WERI-Rb-1 (cell line): ENCODE data around the gene ATP5F1A.
"Not testable (repeated sequence)": the region's sequence is repeated elsewhere in the genome, so short reads cannot be mapped to it uniquely, and the experiment has no call there.

Experiments used
- DNase-seq: peaks from one replicate; pipeline ENCODE4 v3.0.0-alpha.2; 2020
- H3K27ac ChIP-seq: fragments of 250-450 bp; sonication (Bioruptor Pico); 2 replicates; pipeline ENCODE4 v1.5.1; 2020; ENCODE audit warnings: mild to moderate bottlenecking, moderate library complexity
- H3K27me3 ChIP-seq: fragments of 250-450 bp; sonication (Bioruptor Pico); 2 replicates; pipeline ENCODE4 v1.5.1; 2021; ENCODE audit warnings: mild to moderate bottlenecking, low read depth, moderate library complexity; ENCODE audit not compliant: insufficient read depth, severe bottlenecking
- H3K36me3 ChIP-seq: fragments of 250-450 bp; sonication (Bioruptor Pico); 2 replicates; pipeline ENCODE4 v1.5.1; 2020; ENCODE audit warnings: mild to moderate bottlenecking, moderate library complexity
- H3K4me3 ChIP-seq: 2 replicates; pipeline ENCODE4 v1.5.1; 2011; ENCODE audit warnings: low read depth, mild to moderate bottlenecking, control low read depth, low read length
- H3K9me3 ChIP-seq: fragments of 250-450 bp; sonication (Bioruptor Pico); 2 replicates; pipeline ENCODE4 v1.5.1; 2021; ENCODE audit warnings: mild to moderate bottlenecking, moderate library complexity; ENCODE audit not compliant: severe bottlenecking
- TF ChIP-seq, protein P1 (sequence below): IDR thresholded peaks from 2 replicates; pipeline ENCODE4 v1.5.1; 2011; ENCODE audit warnings: low read depth, mild to moderate bottlenecking, control low read depth, inconsistent platforms, low read length

Gene ATP5F1A

DNA sequence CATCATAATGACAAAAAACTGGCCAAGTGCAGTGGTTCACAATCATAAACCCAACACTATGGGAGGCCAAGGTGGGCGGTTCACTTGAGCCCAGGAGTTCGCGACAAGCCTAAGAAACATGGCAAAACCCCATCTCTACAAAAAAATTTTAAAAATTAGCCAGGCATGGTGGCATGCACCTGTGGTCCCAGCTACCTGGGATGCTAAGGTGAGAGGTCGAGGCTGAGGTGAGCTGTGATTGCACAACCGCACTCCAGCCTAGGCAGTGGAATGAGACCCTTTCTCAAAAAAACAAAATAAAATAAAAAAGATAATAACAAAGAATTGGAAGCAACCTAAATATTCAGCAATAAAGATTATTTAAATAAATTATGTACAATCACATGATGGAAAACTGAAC lies 47.8 kb downstream of the ATP5F1A start:
- no peak for DNase-seq
- TF ChIP-seq, protein P1, sequence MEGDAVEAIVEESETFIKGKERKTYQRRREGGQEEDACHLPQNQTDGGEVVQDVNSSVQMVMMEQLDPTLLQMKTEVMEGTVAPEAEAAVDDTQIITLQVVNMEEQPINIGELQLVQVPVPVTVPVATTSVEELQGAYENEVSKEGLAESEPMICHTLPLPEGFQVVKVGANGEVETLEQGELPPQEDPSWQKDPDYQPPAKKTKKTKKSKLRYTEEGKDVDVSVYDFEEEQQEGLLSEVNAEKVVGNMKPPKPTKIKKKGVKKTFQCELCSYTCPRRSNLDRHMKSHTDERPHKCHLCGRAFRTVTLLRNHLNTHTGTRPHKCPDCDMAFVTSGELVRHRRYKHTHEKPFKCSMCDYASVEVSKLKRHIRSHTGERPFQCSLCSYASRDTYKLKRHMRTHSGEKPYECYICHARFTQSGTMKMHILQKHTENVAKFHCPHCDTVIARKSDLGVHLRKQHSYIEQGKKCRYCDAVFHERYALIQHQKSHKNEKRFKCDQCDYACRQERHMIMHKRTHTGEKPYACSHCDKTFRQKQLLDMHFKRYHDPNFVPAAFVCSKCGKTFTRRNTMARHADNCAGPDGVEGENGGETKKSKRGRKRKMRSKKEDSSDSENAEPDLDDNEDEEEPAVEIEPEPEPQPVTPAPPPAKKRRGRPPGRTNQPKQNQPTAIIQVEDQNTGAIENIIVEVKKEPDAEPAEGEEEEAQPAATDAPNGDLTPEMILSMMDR: no peak
- no peak overlapping the region for H3K4me3 ChIP-seq
- no peaks in the 10 kb centered on the region for H3K9me3 ChIP-seq
- H3K27ac ChIP-seq: no peak overlapping the region
- no peaks in the 10 kb centered on the region for H3K27me3 ChIP-seq
- H3K36me3 ChIP-seq: no peaks in the 10 kb centered on the region

DNA sequence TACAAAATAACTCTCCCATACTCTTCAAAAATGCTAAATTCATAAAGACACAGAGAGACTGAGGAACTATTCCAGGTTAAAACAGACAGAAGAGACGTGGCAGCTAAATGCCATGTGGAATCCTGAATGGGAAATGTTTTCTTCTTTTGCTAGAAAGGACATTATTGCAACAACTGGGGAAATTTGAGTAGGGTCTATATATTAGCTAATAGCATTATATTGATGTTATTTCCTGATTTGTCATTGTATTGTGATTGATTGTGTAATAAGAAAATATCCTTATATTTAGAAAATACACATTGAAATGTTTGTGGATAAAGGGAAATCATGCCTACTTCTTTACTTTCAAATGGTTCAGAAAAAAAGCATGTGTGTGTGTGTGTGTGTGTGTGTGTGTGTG lies 49.5 kb downstream of the ATP5F1A start:
- Histone ChIP-seq H3K9me3 (peaks cover 4% of the 10 kb centered on the region), H3K36me3 (no peaks in the 10 kb centered on the region)

DNA sequence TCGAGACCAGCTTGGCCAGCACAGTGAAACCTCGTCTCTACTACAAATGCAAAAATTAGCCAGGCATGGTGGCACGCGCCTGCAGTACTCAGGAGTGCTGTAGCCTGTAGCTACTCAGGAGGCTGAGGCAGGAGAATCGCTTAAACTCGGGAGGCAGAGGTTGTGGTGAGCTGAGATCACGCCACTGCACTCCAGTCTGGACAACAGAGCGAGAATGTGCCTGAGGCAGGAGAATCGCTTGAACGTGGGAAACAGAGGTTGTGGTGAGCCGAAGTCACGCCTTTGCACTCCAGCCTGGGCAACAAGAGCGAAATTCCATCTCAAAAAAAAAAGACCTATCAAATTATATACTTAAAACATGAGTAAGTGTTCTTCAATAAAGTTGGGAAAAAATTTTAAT lies 50.7 kb downstream of the ATP5F1A start:
- H3K9me3 ChIP-seq, H3K36me3 ChIP-seq, DNase-seq, H3K4me3 ChIP-seq, H3K27me3 ChIP-seq, H3K27ac ChIP-seq: not testable (repeated sequence)

More for the DNA sequence above, 49.5 kb downstream of the ATP5F1A start:
- TF ChIP-seq, protein P1: no peak
- Histone ChIP-seq H3K27me3 (no peaks in the 10 kb centered on the region), H3K4me3 (no peak overlapping the region), H3K27ac (no peak overlapping the region)
- DNase-seq: no peak

DNA sequence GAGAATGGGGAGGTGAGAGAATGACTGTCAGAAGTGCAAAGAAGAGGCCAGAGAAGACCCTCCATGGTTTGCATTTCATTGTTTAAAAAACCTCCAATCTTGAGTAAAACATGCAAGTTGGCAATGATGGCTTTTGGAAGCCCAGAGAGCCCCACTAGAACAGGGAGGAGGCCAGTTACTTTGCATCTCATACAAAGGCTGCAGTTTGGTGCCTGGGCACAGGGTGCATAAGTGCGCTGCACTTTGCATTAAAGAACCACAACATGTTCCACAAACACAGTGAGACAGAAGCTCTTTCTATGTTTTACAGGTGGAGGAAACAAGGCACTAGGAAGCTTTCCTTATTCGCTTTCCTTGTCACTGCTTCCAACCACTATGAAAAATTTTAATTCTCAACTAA lies 51.4 kb downstream of the ATP5F1A start:
- no peak overlapping the region for H3K27ac ChIP-seq
- H3K27me3 ChIP-seq: no peaks in the 10 kb centered on the region
- H3K9me3 ChIP-seq: peaks cover 4% of the 10 kb centered on the region
- TF ChIP-seq, protein P1: no peak
- H3K4me3 ChIP-seq: no peak overlapping the region
- H3K36me3 ChIP-seq: no peaks in the 10 kb centered on the region
- no peak for DNase-seq

DNA sequence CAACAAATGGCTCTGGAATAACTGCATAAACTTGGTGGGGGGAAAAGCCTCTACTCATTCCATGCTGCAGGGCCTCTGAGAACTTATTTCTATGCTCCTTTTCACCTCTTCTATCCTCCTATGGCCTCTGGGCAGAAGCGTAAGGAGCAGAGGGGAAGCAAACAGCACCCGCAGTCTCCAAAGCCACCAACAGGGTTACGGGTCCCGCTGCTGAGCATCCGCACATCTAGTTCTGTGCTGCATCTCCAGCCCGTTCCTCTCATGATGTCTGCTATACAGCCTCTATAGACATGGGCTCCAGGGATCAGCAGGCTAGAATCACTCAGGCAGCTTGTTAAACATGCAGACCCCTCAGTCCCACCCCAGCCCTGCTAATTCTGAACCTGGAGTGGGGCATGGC lies 52.0 kb downstream of the ATP5F1A start:
- no peak for DNase-seq
- H3K27ac ChIP-seq: no peak overlapping the region

DNA sequence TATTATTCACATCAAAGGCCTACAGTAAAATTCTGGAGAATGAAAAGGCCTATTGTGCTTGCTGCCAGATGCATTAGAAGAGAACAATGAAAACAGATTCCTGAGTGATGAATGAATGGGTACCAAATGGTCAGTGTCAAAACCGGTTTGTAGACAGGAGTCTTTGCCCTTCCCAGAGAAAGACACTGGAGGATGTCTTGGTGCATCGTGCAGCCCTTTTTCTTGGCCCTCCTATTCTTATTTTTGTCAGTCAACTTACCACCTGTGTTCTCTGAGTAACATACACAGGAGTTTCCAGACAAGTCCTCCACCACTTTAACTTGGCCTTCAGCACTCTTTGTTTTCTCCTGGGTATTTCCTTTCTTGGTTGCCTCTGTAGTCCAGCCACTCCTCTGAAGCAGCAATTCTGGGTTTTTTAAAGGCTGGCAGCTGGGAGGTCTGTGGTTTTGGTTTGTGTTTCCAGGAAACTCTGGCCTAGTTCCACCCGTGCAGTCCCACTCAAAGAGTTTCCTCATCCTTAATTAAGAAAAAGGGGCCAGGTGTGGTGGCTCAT lies 55.4 kb downstream of the ATP5F1A start:
- no peak for DNase-seq
- no peaks in the 10 kb centered on the region for H3K27me3 ChIP-seq
- no peak overlapping the region for H3K27ac ChIP-seq
- peaks cover 4% of the 10 kb centered on the region for H3K9me3 ChIP-seq
- H3K36me3 ChIP-seq: no peaks in the 10 kb centered on the region
- TF ChIP-seq, protein P1: no peak
- no peak overlapping the region for H3K4me3 ChIP-seq

More for the DNA sequence above, 52.0 kb downstream of the ATP5F1A start:
- Histone ChIP-seq H3K27me3 (no peaks in the 10 kb centered on the region), H3K36me3 (no peaks in the 10 kb centered on the region), H3K4me3 (no peak overlapping the region), H3K9me3 (peaks cover 4% of the 10 kb centered on the region)
- TF ChIP-seq, protein P1: 0 out of 2 replicates have a peak, but pooled peaks have one; percentile 5
